Stomach (tissue), 9 donors: Measurements from ENCODE around the gene CIRBP. TPM values are rescaled to one million over a fixed set of nuclear protein-coding genes. Genes with fewer than 3 reads are reported as not detected.

Source experiments
- DNase-seq, 2 donors: peaks; one replicate each; pipeline versions ENCODE4 v3.0.0 to v3.0.0-alpha.2; 2013 to 2019
- H3K27ac ChIP-seq, 5 donors: fragments of 200-600 bp in 4 of 5; sonication (generic) in 4 of 5; one replicate each; pipeline ENCODE4 v1.5.1; 2013 to 2019; ENCODE audit warnings: mild to moderate bottlenecking in 1 of 5, moderate library complexity in 1 of 5
- H3K27me3 ChIP-seq, 3 donors: fragments of 200-600 bp; sonication (generic); one replicate each; pipeline ENCODE4 v1.5.1; 2017 to 2019; ENCODE audit warnings: mixed run types in 1 of 3
- H3K36me3 ChIP-seq, 4 donors: fragments of 200-600 bp; sonication (generic); 1 replicate in 3 of 4; 2 replicates in 1 of 4; pipeline ENCODE4 v1.5.1; 2016 to 2019
- H3K4me1 ChIP-seq, 4 donors: fragments of 200-600 bp; sonication (generic); one replicate each; pipeline ENCODE4 v1.5.1; 2016 to 2019
- H3K4me3 ChIP-seq, 4 donors: fragments of 200-600 bp; sonication (generic) in 3 of 4; one replicate each; pipeline ENCODE4 v1.5.1; 2016 to 2019; ENCODE audit warnings: mild to moderate bottlenecking in 1 of 4
- H3K9me3 ChIP-seq, 4 donors: fragments of 200-600 bp; sonication (generic); one replicate each; pipeline ENCODE4 v1.5.1; 2016 to 2019
- EP300 ChIP-seq: sonication (generic); formaldehyde crosslinking; IDR thresholded peaks from one replicate; pipeline ENCODE4 v1.6.1; 2017; ENCODE audit warnings: antibody characterized with exemption
- POLR2A ChIP-seq, 4 donors: fragments of 450-650 bp; IDR thresholded peaks; one replicate each; pipeline ENCODE4 v1.6.1; 2016; ENCODE audit warnings: antibody characterized with exemption in 4 of 4, control low read depth in 2 of 4, mild to moderate bottlenecking in 1 of 4, moderate library complexity in 1 of 4
- POLR2AphosphoS5 ChIP-seq, 3 donors: sonication (generic); formaldehyde crosslinking; IDR thresholded peaks; one replicate each; pipeline ENCODE4 v1.6.1; 2016; ENCODE audit warnings: antibody characterized with exemption in 3 of 3
- WGBS, 5 donors: extraction: QIAGEN DNeasy Blood & Tissue Kit in 3 of 5; methylation state at CpG; one replicate each; pipeline versions ENCODE4 v1.1.5 to v1.1.7; 2013 to 2018; 5-methylcytosine and 5-hydroxymethylcytosine counted together
- intact Hi-C: fragments of 100-400 bp; cut with DNase I; formaldehyde crosslinking; loops from one replicate; pipeline ENCODE4 v1.15.1; 2023; ENCODE audit warnings: low total_unique reads
- polyA plus RNA-seq, 3 donors: library from polyadenylated mRNA; stranded (reverse); fragments of 200-250 nt; gene quantifications; one replicate each; pipeline ENCODE4 v1.2.3, GENCODE V29; 2013
- total RNA-seq, 5 donors: library from RNA; depleted of rRNA; stranded (reverse); fragments of >200 nt; gene quantifications; one replicate each; pipeline versions ENCODE4 v1.1.0 to v1.2.3, GENCODE V29; 2014 to 2016
- TF ChIP-seq, protein P1 (sequence below), 7 experiments: fragments of 450-650 bp in 4 of 7; fragments of 200-600 bp in 3 of 7; sonication (generic) in 3 of 7; IDR thresholded peaks; one replicate each; pipeline ENCODE4 v1.5.1; 2016 to 2019; ENCODE audit warnings: antibody characterized with exemption in 7 of 7, control low read depth in 2 of 7, mild to moderate bottlenecking in 1 of 7
- donor health status: healthy with polysubstance abuse.
- donor health status: Bipolar disorder and iron deficiency.
- donor health status: healthy.

Gene CIRBP
- total and polyA plus RNA-seq, 8 donors, result 250 to 686 (median 356) TPM

DNA sequence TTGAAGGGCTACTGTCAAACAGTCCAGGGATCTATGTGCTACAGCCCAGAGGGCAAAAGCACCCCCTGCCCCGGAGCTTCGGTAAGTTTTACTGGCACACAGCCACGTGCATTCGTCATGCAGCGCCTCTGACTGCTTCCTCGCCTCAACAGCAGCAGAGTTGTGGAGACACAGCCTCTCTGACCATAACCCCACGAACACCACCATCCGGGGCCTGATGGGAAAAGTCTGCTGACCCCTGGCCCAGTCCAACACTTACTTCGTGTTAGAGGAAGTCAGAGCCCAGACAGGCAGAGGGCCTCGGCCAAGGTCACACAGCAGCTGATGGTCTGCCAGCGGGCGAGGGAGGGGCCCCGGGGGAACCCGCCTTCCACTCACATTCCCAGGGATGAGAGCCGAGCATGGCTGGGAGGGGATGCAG, 36.5 kb upstream of the CIRBP start:
- H3K4me3 ChIP-seq, result no peak overlapping the region

DNA sequence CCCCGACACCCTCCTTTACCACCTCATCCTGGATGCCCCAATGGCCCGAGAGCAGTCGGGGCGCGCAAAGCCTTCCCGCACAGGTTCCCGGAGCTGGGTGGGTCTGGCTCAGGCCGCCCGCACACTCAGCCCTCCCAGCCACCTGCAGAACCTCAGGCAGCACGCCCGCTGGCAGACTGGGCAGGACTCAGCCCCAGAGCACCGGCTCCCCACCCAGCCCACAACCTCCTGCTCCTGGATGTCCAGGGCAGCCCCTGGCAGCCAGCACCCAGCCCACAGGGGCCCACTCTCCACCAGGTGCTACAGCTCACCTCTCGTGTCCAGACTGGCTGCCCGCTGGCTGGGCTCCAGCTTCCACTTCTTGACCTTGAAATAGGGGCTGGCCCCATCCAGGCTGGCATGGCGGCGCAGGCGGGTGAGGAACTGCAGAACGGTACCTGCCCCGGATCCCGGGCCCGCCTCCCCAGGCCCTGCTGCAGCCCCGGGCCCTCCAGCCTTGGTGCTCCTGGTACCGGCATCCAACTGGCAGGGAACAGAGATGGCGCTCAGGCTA, 35.9 kb upstream of the CIRBP start:
- Histone ChIP-seq H3K27ac (peak overlapping the region; percentile 16 to 74 (median 59)), H3K36me3 (peaks cover 0 to 9% (median 3%) of the 10 kb centered on the region in 4 donors), H3K4me3 (no peak overlapping the region), H3K4me1 (peaks cover 47 to 65% (median 58%) of the 10 kb centered on the region in 4 donors), H3K27me3 (peaks cover 0 to 27% (median 11%) of the 10 kb centered on the region in 3 donors), H3K9me3 (no peaks in the 10 kb centered on the region)
- peak; percentile 55 to 76 for DNase-seq
- TF ChIP-seq POLR2A (IDR thresholded peaks at IDR 0.05) (no peak), EP300 (no peak), POLR2AphosphoS5 (IDR thresholded peaks at IDR 0.05) (no peak)
- TF ChIP-seq, protein P1, sequence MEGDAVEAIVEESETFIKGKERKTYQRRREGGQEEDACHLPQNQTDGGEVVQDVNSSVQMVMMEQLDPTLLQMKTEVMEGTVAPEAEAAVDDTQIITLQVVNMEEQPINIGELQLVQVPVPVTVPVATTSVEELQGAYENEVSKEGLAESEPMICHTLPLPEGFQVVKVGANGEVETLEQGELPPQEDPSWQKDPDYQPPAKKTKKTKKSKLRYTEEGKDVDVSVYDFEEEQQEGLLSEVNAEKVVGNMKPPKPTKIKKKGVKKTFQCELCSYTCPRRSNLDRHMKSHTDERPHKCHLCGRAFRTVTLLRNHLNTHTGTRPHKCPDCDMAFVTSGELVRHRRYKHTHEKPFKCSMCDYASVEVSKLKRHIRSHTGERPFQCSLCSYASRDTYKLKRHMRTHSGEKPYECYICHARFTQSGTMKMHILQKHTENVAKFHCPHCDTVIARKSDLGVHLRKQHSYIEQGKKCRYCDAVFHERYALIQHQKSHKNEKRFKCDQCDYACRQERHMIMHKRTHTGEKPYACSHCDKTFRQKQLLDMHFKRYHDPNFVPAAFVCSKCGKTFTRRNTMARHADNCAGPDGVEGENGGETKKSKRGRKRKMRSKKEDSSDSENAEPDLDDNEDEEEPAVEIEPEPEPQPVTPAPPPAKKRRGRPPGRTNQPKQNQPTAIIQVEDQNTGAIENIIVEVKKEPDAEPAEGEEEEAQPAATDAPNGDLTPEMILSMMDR (IDR thresholded peaks at IDR 0.05), result no peak
- intact Hi-C loops, result no loop called here
- WGBS, 5 donors, result 37 to 80% (median 59%) methylated on average over 17 to 24 of the region's 24 CpGs

More for the DNA sequence above, 36.5 kb upstream of the CIRBP start:
- Histone ChIP-seq H3K9me3 (no peaks in the 10 kb centered on the region), H3K27ac (peak overlapping the region; percentile 16 to 74 (median 59)), H3K4me1 (peaks cover 45 to 65% (median 57%) of the 10 kb centered on the region in 4 donors), H3K27me3 (peaks cover 0 to 25% (median 11%) of the 10 kb centered on the region in 3 donors), H3K36me3 (peaks cover 1 to 15% (median 8%) of the 10 kb centered on the region in 4 donors)
- DNase-seq, result peak; percentile 66 to 79
- intact Hi-C loops, result no loop called here
- WGBS, 5 donors, result 0 to 20% (median 20%) methylated on average over 1 to 15 of the region's 15 CpGs
- TF ChIP-seq POLR2A (IDR thresholded peaks at IDR 0.05) (no peak), EP300 (no peak), POLR2AphosphoS5 (IDR thresholded peaks at IDR 0.05) (no peak)
- TF ChIP-seq, protein P1 (IDR thresholded peaks at IDR 0.05), result no peak

DNA sequence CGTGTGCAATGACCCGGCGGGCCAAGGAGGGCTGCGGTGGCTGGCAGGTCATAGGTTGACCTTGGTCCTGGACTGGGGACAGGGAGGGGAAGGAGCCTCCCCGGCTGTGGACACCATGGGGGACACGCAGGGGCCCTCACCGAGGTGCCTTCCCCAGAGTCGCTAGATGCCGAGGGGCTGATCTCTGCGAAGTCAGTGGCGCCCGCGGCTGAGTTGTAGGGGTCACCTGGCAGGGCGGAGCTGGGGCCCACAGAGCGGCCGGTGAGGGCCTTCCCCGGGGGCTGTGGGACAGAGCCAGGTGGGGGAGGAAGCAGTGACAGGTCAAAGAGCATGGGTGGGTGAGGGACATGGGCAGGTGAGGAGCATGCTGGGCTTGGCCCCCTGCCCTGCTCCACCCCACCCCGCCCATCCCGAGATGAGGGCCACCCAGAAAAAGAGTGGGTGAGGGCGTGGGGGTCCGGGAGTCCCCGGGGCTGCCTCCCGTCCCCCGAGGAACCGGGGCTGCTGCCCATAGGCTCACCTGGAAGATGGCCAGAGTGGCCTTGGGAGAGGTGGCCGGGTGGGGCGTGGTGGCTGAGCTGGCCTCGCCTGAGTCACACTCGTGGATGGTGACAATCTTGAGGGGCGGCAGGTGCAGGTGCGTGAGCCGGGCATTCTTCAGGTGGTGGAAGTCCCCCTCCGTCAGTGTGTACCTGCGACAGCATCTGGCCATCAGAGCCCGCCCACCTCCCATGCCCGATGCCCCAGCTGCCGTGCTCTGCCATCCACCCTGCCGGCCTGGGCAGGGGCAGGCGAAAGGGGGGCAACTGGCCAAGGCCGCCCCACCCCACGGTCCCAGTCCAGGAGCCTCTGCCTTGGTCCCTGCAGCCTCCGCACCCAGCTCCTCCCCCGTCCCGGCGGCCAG, 34.8 kb upstream of the CIRBP start:
- H3K27ac ChIP-seq, result no peak overlapping the region
- intact Hi-C loops, result no loop called here
- TF ChIP-seq POLR2A (IDR thresholded peaks at IDR 0.05), result no peak
- TF ChIP-seq, protein P1 (IDR thresholded peaks at IDR 0.05), result no peak
- no peak for TF ChIP-seq POLR2AphosphoS5 (IDR thresholded peaks at IDR 0.05)
- no peak for TF ChIP-seq EP300
- whole genome bisulfite sequencing, 5 donors, result 82 to 90% (median 86%) methylated on average over 27 to 45 of the region's 45 CpGs
- peaks cover 0 to 6% (median 0%) of the 10 kb centered on the region in 4 donors for H3K36me3 ChIP-seq
- no peak for DNase-seq
- peaks cover 0 to 33% (median 11%) of the 10 kb centered on the region in 3 donors for H3K27me3 ChIP-seq
- H3K4me3 ChIP-seq, result no peak overlapping the region
- no peaks in the 10 kb centered on the region for H3K9me3 ChIP-seq
- H3K4me1 ChIP-seq, result peaks cover 49 to 74% (median 68%) of the 10 kb centered on the region in 4 donors

DNA sequence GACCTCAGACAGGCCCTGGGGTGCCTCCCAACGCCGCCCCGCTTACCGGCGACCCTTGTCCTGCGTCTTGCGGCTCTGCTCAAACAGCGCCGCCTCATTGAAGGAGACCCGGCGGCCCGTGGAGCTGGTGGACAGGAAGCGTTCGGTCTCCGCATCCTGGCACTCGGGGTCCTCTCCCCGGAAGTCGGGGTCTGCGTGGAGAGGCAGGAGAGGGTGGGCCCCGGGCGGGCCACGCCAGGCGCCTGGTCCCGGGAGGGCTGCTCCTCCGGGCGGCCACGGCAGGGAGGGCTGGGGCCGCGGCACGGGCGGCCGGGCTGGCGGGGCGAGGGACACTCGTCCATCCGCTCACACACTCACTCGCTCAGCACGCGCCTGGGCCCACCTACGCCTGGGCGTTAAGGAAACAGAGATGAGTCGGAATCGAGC, 34.2 kb upstream of the CIRBP start:
- Histone ChIP-seq H3K4me1 (peaks cover 49 to 80% (median 74%) of the 10 kb centered on the region in 4 donors), H3K36me3 (peaks cover 0 to 6% (median 0%) of the 10 kb centered on the region in 4 donors), H3K4me3 (no peak overlapping the region), H3K27ac (no peak overlapping the region), H3K9me3 (no peaks in the 10 kb centered on the region), H3K27me3 (peaks cover 0 to 33% (median 11%) of the 10 kb centered on the region in 3 donors)
- 89 to 94% (median 94%) methylated on average over 30 to 43 of the region's 43 CpGs for WGBS, 5 donors
- intact Hi-C loops, result no loop called here
- TF ChIP-seq, protein P1 (IDR thresholded peaks at IDR 0.05), result no peak
- TF ChIP-seq POLR2A (IDR thresholded peaks at IDR 0.05), result no peak
- TF ChIP-seq EP300, result no peak
- no peak for TF ChIP-seq POLR2AphosphoS5 (IDR thresholded peaks at IDR 0.05)
- DNase-seq, result no peak
